NCI-H1694 treated with DMSO at 0.1 percent for 48 hours (cell line): Measurements from ENCODE around the gene B3GNT8.
"Not testable (repeated sequence)": the region's sequence is repeated elsewhere in the genome, so short reads cannot be mapped to it uniquely, and the experiment has no call there.

Source experiments
- DNase-seq: peaks from one replicate; lab custom pipeline; 2025; lab: John Stamatoyannopoulos, UW

B3GNT8 gene, protein sequence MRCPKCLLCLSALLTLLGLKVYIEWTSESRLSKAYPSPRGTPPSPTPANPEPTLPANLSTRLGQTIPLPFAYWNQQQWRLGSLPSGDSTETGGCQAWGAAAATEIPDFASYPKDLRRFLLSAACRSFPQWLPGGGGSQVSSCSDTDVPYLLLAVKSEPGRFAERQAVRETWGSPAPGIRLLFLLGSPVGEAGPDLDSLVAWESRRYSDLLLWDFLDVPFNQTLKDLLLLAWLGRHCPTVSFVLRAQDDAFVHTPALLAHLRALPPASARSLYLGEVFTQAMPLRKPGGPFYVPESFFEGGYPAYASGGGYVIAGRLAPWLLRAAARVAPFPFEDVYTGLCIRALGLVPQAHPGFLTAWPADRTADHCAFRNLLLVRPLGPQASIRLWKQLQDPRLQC

DNA sequence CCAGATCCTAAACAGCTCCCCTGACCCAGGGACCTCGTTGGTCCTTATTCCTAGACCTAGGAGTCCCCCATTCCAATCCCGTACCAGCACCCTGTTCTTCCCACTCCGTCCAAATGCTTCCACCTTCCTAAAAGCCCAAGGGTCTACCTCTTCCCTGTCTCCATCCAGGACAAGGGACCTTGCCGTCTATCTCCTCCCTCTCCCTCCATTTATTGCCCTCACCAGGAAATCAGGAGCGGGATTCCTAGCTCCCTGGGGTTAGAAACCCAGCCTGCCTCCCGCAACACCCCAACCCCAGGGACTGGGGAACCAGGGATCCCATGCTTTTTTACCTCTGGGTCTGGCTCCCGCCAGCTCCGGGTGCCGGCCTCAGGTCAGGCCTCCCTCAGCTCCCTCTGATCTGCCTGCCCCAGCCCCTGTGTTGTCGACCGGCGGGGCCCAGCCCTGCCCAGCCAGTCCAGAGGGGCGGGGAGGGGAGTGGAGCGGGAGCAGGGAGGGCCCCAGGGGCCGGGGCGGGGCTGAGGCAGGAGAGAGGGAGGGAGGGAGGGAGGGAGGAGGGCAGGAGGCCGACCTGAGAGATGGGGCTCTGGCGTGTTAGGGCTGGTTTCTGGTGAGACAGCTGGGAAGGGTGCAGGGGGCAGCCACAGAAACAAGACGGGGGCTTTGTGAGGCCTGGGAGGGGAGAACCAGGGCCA lies at the start of gene B3GNT8:
B3GNT8 (minus strand) TSS at position 423 of the 695 bp plus-strand sequence. CDS start 596 bp downstream, outside the sequence.
- peak; percentile 43 for DNase-seq

DNA sequence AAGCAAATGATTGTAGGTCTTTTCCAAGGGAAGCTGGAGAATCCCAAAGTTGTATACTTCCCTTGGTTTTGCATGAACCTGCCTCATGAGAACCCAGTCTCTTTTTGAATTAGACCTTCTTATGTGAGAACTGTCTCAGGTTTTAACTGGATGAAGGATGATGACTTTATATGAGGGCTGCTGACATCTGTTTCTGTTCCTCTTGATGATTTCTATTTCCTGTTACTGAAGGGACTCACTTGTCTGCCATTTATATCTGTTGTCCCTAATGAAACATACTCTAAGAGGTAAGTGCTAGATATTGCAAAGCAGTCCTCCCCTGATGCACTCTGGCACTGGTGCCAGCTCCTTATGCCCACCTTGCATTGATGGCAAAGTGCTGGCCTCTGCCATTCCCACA lies 49.4 kb upstream of the B3GNT8 start:
- DNase-seq = no peak

DNA sequence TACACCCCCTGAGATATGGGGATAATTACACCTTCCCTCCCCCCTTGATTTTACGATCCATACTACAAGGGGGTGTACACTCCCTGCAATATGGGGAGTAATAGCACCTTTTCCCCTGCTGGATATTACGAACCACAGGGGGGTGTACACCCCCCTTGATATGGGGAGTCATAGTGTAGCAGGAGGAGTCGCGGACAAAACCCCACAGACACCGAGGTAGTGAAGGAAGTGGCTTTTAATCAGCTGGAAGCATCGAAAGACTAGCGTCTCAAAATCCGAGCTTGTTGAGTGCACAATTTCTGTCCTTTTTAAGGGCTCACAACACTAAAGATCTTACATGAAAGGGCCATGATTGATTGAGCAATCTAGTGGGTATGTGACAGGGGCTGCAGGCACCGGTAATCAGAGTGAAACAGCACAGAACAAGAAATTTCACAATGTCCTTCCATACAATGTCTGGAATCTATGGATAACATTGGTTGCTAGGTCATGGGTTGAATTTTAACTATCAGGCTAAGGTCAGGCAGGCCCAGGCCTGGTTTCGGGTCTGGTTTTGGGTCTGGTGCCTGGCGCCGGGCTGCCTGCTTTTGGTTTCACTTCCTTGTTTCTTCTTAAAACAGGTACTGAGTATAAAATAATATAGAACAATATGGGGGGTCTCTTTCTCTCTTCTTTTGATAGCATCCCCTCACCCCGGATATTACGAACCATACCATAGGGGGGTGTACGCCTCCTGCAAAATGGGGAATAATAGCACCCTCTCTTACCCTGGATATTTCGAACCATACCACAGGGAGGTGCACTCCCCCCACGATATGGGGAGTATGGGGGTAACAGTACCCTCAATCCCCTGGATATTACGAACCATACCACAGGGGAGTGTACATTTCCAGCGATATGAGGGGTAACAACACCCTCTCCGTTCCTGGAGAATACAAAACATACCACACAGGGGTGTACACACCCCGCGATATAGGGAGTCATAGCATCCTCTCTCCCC lies 36.4 kb upstream of the B3GNT8 start:
- DNase-seq = not testable (repeated sequence)

DNA sequence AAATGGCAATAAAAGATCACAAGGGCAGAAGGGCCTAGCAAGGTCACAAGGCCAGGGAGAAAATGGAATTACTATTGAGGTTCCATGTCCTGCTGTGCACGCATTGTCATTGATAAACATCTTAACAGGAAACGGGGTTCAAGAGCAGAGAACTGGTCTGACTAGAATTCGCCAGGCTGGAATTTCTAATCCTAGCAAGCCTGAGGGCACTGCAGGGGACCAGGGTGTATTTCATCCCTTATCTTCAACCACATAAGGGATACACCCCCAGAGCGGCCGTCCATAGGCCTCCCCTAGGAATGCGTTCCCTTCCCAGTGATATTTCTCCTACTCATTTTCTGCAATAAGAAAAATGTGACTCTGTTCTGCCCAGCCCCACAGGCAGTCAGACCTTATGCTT lies 35.3 kb upstream of the B3GNT8 start:
- DNase-seq = no peak

DNA sequence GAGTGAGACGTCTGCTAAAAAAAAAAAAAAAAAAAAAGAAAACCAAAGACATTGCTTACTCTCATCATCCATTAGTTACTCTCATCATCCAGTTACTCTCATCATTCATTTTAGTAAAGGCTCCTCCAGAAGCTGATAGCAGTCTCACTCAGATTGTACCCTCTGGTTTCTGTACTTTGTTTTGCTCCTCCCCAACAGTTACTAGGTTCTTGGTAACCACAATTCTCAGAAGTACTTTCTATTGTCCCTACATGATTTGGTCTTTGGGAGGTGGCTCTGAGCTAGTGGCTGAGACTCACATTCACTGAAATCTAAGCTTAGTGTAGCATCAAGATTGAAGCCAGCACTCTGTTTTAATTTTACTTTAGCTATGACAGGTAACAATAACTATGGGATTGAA lies 30.1 kb upstream of the B3GNT8 start:
- DNase-seq = no peak

DNA sequence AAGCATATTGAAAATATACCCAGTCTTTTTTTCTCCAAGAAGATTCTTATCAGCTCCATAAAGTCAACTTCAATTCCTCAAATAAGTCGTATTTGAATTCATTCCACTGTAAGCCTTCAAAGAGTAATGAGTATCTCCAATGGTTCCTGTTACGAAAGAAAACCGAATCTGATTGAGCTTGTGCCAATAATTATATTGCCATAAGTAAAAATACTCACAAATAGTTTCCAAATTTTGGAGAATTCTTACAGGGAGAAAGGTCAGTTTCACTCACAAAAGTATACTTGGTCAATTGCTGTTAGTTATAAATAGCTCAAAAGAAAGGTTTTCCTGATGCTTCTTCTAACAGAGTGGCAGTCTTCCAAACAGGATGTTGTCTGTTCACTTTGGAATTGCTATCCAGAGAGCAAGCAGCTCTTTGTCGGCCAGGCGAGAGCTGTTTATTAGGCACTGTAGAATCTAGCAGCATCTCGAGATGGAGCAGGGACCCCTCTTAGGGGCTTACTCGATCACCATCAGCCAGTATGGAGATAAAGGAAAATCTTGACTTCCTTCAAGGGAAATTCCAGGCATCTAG lies 29.3 kb upstream of the B3GNT8 start:
- DNase-seq = no peak

DNA sequence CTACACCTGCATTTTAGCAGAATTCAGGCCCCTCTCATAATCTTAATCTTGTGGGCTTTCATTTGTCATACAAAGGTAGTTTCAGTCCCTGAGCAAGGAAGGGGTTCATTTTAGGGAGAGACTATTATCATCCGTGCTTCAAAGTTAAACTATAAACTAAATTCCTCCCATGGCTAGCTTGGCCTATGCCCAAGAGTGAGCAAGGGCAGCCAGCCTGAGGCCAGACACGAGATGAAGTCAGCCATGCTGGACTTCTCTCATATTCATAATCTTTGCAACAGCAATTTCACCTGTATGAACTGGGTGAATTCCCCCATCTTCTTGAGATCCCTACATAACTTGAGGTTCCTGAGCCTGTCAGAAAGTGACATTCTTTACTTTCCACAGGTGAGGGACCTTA lies 28.8 kb upstream of the B3GNT8 start:
- no peak for DNase-seq

DNA sequence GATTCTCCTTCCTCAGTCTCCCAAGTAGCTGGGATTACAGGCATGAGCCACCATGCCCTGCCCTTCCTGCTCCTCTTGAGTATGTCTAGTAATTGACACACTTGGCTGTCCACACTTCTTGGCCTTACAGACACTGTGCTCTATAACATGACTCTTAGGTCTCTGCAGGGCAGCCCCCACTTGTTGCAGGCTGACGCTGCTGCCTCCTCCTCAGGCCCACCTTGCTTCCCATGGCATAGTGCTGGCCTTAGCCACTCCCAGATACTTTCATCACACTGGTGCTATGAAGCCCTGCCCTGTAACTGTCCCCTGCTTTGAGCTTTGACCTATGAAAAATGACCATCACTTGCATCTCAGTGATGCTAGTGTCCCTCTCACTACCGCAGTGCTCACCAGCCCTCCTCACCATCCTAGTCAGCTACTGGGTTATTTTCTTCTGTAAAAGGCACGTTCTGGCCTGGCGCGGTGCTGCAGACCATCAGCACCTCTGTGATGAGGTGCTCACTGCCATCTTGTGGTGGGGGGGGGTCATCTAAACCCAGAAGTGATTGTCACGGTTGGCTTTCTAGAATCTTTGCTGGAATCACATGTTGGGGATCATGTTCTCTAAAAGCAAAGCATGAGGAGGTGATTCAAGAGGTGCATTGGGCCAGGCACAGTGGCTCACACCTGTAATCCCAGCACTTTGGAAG lies 25.6 kb upstream of the B3GNT8 start:
- no peak for DNase-seq

DNA sequence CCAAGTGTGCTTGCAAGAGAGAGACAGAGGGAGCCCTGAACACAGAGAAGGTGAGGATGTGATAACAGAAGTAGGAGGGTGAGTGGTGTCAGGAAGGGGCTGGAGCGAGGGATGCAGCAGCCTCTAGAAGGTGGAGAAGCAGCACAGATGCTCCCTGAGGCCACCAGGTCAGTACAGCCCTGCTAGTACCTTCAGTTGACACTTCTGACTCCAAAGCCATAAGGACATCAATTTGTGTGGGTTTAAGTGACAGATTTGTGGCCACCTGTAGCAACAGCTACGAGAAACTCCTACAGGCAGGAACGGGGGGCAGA lies 22.6 kb upstream of the B3GNT8 start:
- no peak for DNase-seq

DNA sequence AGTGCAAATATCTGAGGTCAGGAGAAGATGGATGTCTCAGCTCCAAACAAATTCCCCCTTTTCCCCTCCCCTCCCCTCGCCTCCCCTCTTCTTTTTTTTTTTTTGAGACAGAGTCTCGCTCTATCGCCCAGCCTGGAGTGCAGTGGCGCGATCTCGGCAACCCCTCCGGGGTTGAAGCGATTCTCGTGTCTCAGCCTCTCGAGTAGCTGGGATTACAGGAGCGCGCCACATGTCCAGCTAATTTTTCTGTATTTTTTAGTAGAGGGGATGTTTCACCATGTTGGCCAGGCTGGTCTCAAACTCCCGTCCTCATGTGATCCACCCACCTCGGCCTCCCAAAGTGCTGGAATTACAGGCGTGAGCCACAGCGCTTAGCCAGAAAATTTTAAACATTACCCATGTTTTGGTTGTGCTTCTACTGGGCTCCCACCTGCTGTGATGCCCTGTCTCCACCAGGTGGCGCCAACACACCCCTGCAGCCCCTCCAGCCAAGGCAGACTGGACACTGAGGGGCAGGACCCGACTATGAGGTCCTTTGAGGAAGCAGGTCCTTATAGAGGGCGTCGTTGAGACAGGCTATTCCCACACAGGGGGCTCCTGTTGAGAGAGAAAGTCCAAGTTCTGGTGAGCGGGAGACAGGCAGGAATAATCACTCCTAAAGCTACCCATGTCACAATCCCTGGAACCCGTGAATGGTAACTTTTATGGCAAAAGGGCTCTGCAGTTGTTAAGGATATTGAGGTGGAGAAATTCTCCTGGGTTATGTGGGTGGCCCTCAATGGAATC lies 22.1 kb upstream of the B3GNT8 start:
- DNase-seq = peak; percentile 40

DNA sequence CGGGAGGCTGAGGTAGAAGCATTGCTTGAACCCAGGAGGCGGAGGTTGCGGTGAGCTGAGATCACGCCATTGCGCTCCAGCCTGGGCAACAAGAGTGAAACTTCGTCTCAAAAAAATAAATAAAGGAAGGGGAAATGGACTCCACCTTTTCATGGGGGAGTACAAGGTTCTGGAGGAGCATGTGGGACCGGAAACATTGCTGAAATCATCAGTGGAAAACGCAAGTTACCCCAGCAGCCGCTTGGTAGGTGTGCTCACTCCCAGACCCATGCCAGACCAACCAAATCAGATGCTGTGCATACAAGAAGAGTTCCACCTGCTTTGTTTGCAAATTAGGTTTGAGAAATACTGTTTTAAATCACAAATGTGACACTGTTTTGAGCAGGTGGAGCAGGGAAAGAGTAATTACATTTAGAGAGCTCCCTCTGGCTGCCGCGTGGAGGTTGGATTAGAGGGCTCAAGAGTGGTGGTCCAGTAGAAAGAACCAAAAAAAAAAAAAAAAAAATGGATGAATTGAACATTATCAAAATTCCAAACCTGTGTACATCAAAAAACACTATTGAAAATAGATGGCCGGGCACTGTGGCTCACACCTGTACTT lies 20.7 kb upstream of the B3GNT8 start:
- DNase-seq = no peak

DNA sequence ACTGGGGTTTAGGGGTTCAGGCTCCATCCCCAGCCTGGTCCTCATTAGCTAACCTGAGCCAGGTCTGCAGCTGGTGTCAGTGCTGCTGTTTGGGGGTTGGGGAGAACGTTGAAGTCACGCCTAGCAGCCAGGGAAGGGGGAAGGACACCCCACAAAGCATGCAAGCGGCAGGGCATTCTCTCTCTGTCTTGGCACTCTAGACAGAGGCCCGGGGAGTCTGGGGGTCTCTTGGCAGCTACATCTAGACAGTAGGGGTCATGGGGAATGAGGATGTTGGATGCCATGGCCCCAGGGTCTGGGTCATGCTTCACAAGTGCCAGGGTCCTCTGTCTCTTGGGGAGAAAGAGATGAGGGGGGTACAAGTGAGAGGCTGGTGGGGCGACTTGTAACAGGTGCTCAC lies 18.4 kb upstream of the B3GNT8 start:
- DNase-seq = no peak

DNA sequence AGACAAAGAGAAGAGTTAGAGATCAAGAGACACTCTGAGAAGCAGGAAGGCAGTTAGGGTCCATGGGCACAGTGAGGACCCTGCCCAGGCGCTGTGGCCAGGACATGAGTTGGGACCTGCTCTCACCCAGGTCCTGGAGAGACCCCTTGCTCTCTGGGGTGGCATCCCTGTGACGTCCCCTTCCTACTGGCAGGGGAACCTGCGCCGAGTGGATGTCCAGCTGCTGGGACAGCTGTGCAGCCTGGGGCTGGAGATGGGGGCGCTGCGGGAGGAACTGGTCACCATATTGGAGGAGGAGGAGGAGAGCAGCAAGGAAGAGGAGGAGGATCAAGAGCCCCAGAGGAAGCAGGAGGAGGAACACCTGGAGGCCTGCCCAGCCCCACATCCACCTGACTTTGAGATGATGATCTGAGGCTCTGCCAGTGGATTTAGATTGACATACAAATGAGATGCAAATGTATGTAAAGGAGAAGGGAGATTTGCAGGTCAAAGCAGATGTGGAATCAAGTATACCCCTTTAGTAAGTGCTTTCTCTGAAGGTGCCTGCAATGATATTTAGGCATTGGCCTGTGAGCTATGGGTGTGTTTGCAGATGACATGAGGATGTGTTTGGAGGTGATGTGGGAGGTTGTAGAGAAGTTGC lies 16.8 kb upstream of the B3GNT8 start:
- DNase-seq = no peak

DNA sequence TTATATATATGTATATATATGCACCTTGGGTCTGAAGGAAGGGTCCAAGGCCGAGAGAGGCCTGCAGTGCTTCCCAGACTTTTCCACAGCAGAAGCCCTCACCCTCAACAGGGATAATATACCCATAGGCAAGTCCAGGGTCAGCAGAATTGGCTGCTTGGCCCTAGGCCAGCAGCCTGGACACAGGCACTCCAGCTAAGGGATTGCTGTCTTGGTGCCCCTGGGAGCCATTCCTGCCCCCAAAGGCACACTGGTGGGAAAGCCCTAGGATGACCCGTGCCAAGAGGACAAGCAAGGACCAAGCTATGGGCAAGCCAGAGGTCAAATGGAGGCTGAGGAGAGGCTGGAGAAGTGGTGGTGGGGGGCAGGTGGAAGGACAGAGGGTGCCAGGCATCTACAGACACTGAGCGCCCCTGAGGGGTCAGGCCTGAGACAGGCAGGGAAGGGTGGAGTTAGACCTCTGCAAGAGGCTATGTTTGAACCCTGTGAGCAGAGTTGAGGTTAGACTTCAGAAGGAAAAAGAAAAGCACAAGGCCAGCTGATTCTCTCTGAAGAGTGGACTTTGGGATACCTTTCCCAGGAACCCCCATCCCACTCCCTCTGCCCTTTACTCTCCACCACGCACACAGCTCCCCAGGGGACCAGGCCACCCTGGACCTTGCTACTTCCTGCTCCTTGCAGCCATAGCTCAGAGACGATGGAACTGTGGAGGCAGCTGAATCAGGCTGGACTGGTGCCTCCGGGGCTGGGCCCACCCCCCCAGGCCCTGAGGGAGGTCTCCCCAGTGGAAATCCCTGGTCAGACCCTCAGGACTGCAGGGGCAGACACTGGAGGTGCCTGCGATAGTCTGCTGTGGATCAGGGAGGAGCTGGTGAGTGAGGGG lies 15.5 kb upstream of the B3GNT8 start, which contains the start of gene ERICH4:
ERICH4 (plus strand) TSS at position 684 of the 883 bp plus-strand sequence; CDS start at position 698, 14 bp downstream.
- no peak for DNase-seq

DNA sequence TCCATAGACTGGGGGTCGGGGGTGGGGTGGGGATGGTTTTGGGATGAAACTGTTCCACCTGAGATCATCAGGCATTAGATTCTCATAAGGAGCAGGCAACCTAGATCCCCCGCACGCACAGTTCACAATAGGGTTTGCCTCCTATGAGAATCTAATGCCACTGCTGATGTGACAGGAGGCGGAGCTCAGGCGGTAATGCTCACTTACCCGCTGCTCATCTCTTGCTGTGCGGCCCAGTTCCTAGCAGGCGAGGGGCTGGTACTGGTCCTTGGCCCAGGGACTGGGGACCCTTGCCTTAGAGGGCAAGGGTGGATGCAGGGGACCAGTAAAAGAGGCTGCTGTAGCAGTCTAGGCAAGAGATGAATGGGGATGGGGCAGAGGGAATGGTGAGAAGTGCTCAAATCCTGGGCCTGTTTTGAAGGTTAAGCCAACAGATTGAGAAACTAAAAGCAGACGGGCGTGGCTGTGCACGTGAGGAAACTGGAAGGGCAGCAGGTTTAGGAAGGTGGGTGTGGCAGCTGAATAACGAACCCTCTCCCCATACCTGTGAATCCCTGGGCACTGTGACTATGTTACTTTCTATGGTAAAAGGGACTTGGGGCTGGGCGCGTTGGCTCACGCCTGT lies 14.3 kb upstream of the B3GNT8 start:
- no peak for DNase-seq

DNA sequence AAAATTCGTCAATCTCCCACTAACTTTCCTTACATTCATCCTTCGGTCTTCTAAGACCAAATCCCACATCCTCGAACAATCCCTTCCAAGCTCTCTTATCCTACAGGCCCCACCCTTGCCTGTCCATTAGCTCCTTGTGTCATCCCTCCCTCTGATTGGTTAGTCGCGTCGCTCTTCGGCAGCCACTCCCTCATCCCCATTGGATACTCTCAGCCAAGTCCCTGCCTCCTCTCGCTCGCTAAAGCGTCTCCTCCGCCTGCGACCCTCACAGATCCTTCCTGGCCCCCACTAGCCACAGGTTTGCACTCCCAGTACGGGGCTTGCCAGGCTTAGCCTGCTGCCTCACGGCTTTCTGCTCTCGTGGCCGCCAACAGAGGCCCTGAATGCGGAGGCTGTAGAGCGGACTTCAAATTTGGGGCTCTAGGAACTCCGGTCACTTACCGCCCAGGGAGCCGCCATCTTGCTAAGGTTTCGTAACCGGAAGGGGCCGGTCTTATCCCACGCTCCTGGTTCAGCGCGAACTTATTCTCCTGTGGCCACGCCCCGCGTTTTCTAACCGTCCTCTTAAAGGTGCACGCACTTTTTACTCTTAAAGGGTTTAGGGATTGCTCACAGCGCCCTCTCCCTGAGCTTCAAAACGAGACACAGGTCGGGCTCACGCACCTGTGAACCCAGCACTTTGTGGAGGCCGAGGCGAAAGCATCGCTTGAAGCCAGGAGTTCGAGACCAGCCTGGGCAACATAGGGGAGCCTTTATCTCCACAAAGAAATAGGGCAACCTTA lies 12.5 kb upstream of the B3GNT8 start, which contains the start of gene DMAC2:
DMAC2 (minus strand) TSS at position 472 of the 782 bp plus-strand sequence; CDS start at position 459, 13 bp downstream.
- peak; percentile 98 for DNase-seq

DNA sequence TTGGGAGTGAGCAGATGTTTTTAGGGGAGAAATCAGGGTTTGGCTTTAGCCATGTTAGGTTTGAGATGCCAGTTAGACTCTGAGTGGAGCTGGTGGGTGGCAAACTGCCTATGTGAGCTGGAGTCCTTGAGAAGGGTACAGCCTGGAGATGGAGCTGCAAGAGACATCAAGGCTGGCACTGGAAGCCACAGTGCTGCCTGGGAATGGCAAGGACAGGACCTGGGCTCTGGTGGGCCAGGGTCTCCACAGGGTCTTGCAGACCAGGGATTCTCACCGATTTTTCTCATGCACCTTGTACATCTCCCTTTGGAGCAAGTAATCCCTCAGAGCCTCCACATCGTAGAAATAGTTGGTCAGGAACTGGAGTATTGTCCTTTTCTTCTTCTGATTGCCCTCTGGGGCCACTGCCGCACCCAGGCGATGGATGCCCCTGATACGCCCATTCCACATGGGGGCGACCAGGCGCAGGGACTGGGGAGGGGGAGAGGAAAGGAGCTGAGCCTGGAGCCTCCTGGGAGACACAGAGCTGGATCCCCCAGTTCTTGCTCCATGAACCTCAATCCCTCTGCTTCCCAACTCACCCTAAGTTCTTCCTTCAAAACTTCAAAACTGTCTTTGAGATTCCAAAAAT lies 10.9 kb upstream of the B3GNT8 start:
- no peak for DNase-seq
